Kidney (tissue), 14 donors: Measurements from ENCODE around the gene CDC14A. TPM values are rescaled to one million over a fixed set of nuclear protein-coding genes. Genes with fewer than 3 reads are reported as not detected.

ENCODE experiments used
- DNase-seq, 5 donors: peaks; one replicate each; pipeline ENCODE4 v3.0.0-alpha.2; 2013 to 2020
- FAIRE-seq: peaks from 2 replicates; lab custom pipeline; 2012; peaks lifted over from hg19 to GRCh38; lab: Jason Lieb, UNC
- H3K27ac ChIP-seq, 2 donors: one replicate each; pipeline ENCODE4 v1.7.0; 2013; ENCODE audit warnings: low read depth in 2 of 2, low read length in 2 of 2, inconsistent platforms in 1 of 2
- H3K27me3 ChIP-seq: one replicate; pipeline ENCODE4 v1.7.1; 2013; ENCODE audit warnings: low read length, inconsistent platforms; ENCODE audit not compliant: control insufficient read depth, insufficient read depth
- H3K36me3 ChIP-seq, 3 donors: one replicate each; pipeline versions ENCODE4 v1.7.0 to v1.7.1; 2013; ENCODE audit warnings: low read length in 3 of 3, control low read depth in 1 of 3, inconsistent platforms in 1 of 3; ENCODE audit not compliant: insufficient read depth in 3 of 3, control insufficient read depth in 2 of 3
- H3K4me1 ChIP-seq, 3 donors: one replicate each; pipeline versions ENCODE4 v1.7.0 to v1.7.1; 2013; ENCODE audit warnings: low read length in 3 of 3, inconsistent platforms in 1 of 3, low read depth in 1 of 3; ENCODE audit not compliant: control insufficient read depth in 2 of 3, insufficient read depth in 2 of 3
- H3K4me3 ChIP-seq, 3 donors: one replicate each; pipeline versions ENCODE4 v1.7.0 to v1.8.1; 2013; ENCODE audit warnings: low read length in 3 of 3, control low read depth in 1 of 3, inconsistent platforms in 1 of 3
- H3K9ac ChIP-seq, 3 donors: one replicate each; pipeline versions ENCODE4 v1.7.0 to v1.7.1; 2013; ENCODE audit warnings: low read length in 3 of 3, control low read depth in 1 of 3, inconsistent platforms in 1 of 3
- H3K9me3 ChIP-seq, 3 donors: one replicate each; pipeline versions ENCODE4 v1.7.0 to v1.7.1; 2013; ENCODE audit warnings: low read length in 3 of 3, control low read depth in 1 of 3, inconsistent platforms in 1 of 3; ENCODE audit not compliant: control insufficient read depth in 2 of 3, insufficient read depth in 1 of 3
- CTCF ChIP-seq: IDR thresholded peaks from 3 replicates; pipeline ENCODE4 v1.5.1; 2012; ENCODE audit warnings: mild to moderate bottlenecking, moderate library complexity, borderline replicate concordance; ENCODE audit not compliant: insufficient read depth; ENCODE audit errors: extremely low read depth
- intact Hi-C: fragments of 100-400 bp; cut with DNase I; formaldehyde crosslinking; loops from one replicate; pipeline ENCODE4 v1.11.1; 2022
- polyA plus RNA-seq: library from polyadenylated mRNA; stranded (reverse); fragments of 350-450 nt; fragmentation: Illumina TruSeq; extraction: RNeasy Lipid Tissue Mini Kit (QIAGEN cat#74804); gene quantifications from one replicate; pipeline ENCODE4 v1.2.3, GENCODE V29; 2014; ENCODE audit warnings: low read depth, low replicate concordance; ENCODE audit not compliant: insufficient read depth
- total RNA-seq: library from RNA; stranded (reverse); fragmentation: NEBNext Ultra II Directional; extraction: Animal tissue kit (Norgen Biotek cat#: 25700); gene quantifications from one replicate; pipeline ENCODE4 v1.2.1, GENCODE V29; 2021
- donor health status: control.
- donor health status: control.
- donor health status: control.
- donor health status: control.
- donor health status: control.
- donor health status: DM: yes; HTN: yes; CAD: no.
- donor health status: Normal renal cell carcinoma (clear cell type).

CDC14A gene
- total and polyA plus RNA-seq, 2 donors from 2014 or later = 4.7 to 11.9 TPM

DNA sequence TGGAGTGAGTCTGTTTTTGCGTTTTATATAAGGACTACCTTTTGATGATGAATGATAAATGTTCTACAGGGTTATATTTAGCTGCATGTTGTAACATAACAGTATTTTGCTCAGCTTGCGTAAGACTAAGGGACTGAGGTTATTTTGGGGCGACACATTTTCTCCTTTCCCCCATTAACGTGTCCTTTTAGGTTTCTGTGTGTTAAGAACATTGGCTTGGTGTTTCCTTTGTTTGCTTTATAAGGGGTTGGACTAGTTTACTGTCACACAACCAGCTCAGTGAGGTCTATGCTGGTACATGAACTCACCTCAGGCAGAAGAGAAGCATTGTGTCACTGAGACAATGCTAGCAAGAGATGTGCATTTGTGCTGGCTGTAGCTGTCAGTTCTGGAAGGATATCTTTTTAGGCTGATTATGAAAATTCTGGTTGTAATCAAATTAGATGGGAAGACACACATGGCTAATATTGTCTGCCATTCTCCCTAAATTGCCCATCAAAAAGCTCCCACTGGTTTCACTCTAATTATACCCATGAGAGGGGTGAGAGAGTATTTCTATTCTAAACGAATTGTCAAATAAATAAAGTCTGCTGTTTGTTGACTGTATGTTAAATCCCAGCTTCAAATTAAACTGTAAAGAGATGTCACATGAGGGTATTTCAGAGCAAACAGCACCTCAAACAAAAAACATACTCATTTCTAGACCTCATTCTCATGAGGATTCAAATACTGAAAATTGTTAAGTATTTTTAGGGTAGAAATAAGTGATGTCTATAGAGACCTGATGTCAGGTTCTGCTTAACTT is 62.6 kb downstream of the CDC14A start:
- no peak for TF ChIP-seq CTCF
- Histone ChIP-seq H3K4me1 (no peaks in the 10 kb centered on the region), H3K4me3 (no peak overlapping the region), H3K27ac (no peak overlapping the region), H3K9ac (no peak overlapping the region), H3K36me3 (no peaks in the 10 kb centered on the region), H3K27me3 (no peaks in the 10 kb centered on the region), H3K9me3 (no peaks in the 10 kb centered on the region)
- intact Hi-C loops = no loop called here
- FAIRE-seq (no peak), DNase-seq (no peak)

DNA sequence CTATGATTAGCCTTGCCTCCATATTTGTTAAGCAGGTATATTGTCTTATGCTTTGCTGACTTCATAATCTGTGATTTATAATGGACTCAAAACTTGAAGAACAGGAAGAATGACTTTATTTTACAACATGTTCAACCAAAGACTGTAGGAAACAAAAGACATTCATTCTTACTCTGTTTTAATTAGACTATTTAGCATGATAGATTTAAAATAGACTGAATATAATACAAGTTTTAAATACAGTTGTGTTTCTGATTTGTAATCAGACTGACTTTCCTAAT is 63.1 kb downstream of the CDC14A start:
- H3K4me3 ChIP-seq = no peak overlapping the region
- H3K9ac ChIP-seq = no peak overlapping the region
- TF ChIP-seq CTCF = no peak
- intact Hi-C loops = no loop called here
- no peaks in the 10 kb centered on the region for H3K36me3 ChIP-seq
- H3K27ac ChIP-seq = no peak overlapping the region
- no peaks in the 10 kb centered on the region for H3K9me3 ChIP-seq
- peak; percentile 23 for FAIRE-seq
- no peaks in the 10 kb centered on the region for H3K4me1 ChIP-seq
- DNase-seq = peak in 1 of 5 donors; percentile 34
- H3K27me3 ChIP-seq = no peaks in the 10 kb centered on the region

DNA sequence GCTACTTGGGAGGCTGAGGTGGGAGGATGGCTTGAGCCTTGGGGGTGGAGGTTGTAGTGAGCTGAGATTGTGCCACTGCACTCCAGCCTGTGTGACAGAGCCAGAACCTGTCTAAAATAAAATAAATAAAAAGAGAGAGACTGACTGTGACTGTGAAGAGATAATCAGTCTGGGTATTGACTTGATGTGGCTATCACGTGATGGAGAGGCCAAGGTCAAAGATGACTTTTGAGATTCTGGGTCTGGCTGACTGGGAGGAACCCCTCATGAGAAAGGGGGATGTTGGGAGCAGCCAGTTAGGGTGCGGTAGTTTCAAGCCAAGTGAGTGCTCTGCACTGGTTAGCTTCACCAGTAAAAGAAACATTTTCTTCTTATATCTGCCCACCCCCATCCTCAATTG is 66.8 kb downstream of the CDC14A start:
- DNase-seq = no peak
- no peak for FAIRE-seq
- Histone ChIP-seq H3K4me1 (no peaks in the 10 kb centered on the region), H3K4me3 (no peak overlapping the region), H3K27ac (no peak overlapping the region), H3K36me3 (no peaks in the 10 kb centered on the region), H3K9me3 (no peaks in the 10 kb centered on the region), H3K9ac (no peak overlapping the region), H3K27me3 (no peaks in the 10 kb centered on the region)
- intact Hi-C loops = no loop called here
- no peak for TF ChIP-seq CTCF

DNA sequence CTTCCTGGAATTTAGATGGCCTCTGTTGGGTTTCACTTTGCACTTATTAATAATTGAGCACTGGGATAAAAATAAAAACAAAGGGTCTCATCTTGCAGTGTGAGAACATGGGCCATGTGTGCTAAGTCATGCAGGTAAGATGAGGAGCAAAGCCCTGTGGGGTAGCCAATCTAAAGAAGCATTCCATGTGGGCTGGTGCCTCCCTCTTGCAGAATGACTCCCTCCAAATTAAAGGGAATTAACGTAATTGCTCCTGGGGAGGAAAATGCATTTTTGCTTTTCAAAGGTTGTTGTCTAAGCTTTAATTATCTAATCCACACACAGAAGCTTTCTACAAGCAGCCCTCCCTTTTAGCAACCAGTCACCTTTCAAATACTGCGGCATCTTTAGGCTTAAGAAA is 69.8 kb downstream of the CDC14A start:
- Histone ChIP-seq H3K27ac (no peak overlapping the region), H3K27me3 (no peaks in the 10 kb centered on the region), H3K4me3 (no peak overlapping the region), H3K4me1 (no peaks in the 10 kb centered on the region), H3K36me3 (no peaks in the 10 kb centered on the region), H3K9ac (no peak overlapping the region), H3K9me3 (no peaks in the 10 kb centered on the region)
- TF ChIP-seq CTCF = no peak
- FAIRE-seq (no peak), DNase-seq (no peak)
- intact Hi-C loops = no loop called here
